Right lobe of liver (tissue), 6 donors: Measurements from ENCODE around the gene WIF1. TPM values are rescaled to one million over a fixed set of nuclear protein-coding genes. Genes with fewer than 3 reads are reported as not detected.

Experiments used
- ATAC-seq, 4 donors: fragments of 200-7000 bp; cut with Tn5 transposase; one replicate each; pipeline ENCODE4 v1.9.1; 2020; ENCODE audit warnings: mild to moderate bottlenecking in 4 of 4, moderate library complexity in 4 of 4
- DNase-seq, 3 donors: peaks; one replicate each; pipeline ENCODE4 v3.0.0-alpha.2; 2020
- H3K27ac ChIP-seq, 3 donors: fragments of 200-600 bp; one replicate each; pipeline ENCODE4 v1.8.0; 2022
- H3K27me3 ChIP-seq, 2 donors: fragments of 200-600 bp; one replicate each; pipeline ENCODE4 v1.8.0; 2022
- H3K36me3 ChIP-seq, 4 donors: fragments of 200-600 bp; sonication (generic) in 1 of 4; one replicate each; pipeline versions ENCODE4 v1.5.1 to v1.8.0; 2017 to 2022; ENCODE audit warnings: control low read depth in 1 of 4
- H3K4me1 ChIP-seq, 4 donors: fragments of 200-600 bp; sonication (generic) in 1 of 4; one replicate each; pipeline versions ENCODE4 v1.5.1 to v1.8.0; 2017 to 2022; ENCODE audit warnings: control low read depth in 1 of 4
- H3K4me3 ChIP-seq, 3 donors: fragments of 200-600 bp; one replicate each; pipeline ENCODE4 v1.8.0; 2022
- H3K9me3 ChIP-seq, 4 donors: fragments of 200-600 bp; sonication (generic) in 1 of 4; one replicate each; pipeline versions ENCODE4 v1.5.1 to v1.8.0; 2017 to 2022; ENCODE audit warnings: control low read depth in 1 of 4
- CTCF ChIP-seq, 4 donors: fragments of 200-600 bp in 3 of 4; fragments of 450-650 bp in 1 of 4; IDR thresholded peaks; one replicate each; pipeline versions ENCODE4 v1.5.1 to v1.8.0; 2016 to 2022; ENCODE audit warnings: antibody characterized with exemption in 4 of 4, mild to moderate bottlenecking in 2 of 4
- POLR2A ChIP-seq: fragments of 450-650 bp; IDR thresholded peaks from one replicate; pipeline ENCODE4 v1.6.1; 2017; ENCODE audit warnings: antibody characterized with exemption, mild to moderate bottlenecking
- WGBS: methylation state at CpG from one replicate; pipeline ENCODE4 v1.1.6; 2018; ENCODE audit warnings: low coverage, low lambda C conversion rate; ENCODE audit not compliant: insufficient coverage; ENCODE audit errors: missing lambda C conversion rate; 5-methylcytosine and 5-hydroxymethylcytosine counted together
- intact Hi-C, 2 donors: fragments of 100-400 bp; cut with DNase I; formaldehyde crosslinking; loops; one replicate each; pipeline versions ENCODE4 v1.11.2 to v1.14.1; 2022
- total RNA-seq, 6 experiments: library from RNA; depleted of rRNA in 2 of 6; stranded (reverse); fragments of >200 nt in 2 of 6; fragmentation: NEBNext Ultra II Directional in 3 of 6; extraction: Animal tissue kit (Norgen Biotek cat#: 25700) in 3 of 6; gene quantifications; one replicate each; pipeline versions ENCODE4 v1.1.0 to v1.2.4, GENCODE V29; 2016 to 2023
- donor health status: DM: no; HTN: yes; CAD: no.
- donor health status: DM: no; HTN: no; CAD: no.
- donor health status: DM: no; HTN: no; CAD: no.
- donor health status: DM: no; HTN: yes; CAD: no.
- donor health status: DM: no; HTN: yes; CAD: no.

The WIF1 gene
- total RNA-seq, 6 experiments from 2014 or later, result not detected

DNA sequence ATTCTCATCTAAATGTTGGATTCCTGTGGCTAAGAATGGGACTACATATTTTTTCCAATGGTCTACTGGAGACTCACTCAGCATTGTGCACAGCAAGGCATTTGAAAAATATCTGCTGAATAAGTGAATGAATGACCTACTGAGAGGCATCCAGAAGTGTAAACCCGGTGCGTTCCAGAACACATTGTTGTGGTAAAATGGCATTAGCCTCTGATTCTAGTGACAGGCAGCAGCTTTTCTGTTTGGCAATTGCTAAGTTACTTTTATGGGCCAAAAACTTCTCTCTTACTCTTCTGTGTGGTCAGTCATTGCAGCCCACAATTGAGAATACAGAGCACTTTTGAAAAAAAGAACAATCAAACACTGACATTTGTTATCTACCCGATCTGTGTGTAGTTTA is 36.5 kb downstream of the WIF1 start:
- no peaks in the 10 kb centered on the region for H3K4me1 ChIP-seq
- intact Hi-C loops, result no loop called here
- no peaks in the 10 kb centered on the region for H3K27me3 ChIP-seq
- WGBS, result 70% methylated on average over 3 of the region's 3 CpGs
- TF ChIP-seq POLR2A, result no peak
- TF ChIP-seq CTCF (IDR thresholded peaks at IDR 0.05), result no peak
- ATAC-seq (no peak), DNase-seq (no peak)
- no peaks in the 10 kb centered on the region for H3K9me3 ChIP-seq
- no peaks in the 10 kb centered on the region for H3K36me3 ChIP-seq
- H3K27ac ChIP-seq, result no peak overlapping the region
- no peak overlapping the region for H3K4me3 ChIP-seq

- Histone ChIP-seq H3K36me3 (no peaks in the 10 kb centered on the region), H3K4me1 (no peaks in the 10 kb centered on the region), H3K9me3 (no peaks in the 10 kb centered on the region), H3K27me3 (no peaks in the 10 kb centered on the region), H3K27ac (no peak overlapping the region), H3K4me3 (no peak overlapping the region)
- intact Hi-C loops, result no loop called here
- DNase-seq, result no peak
- TF ChIP-seq POLR2A (no peak), CTCF (IDR thresholded peaks at IDR 0.05) (no peak)
- no peak for ATAC-seq
- 76% methylated on average over 2 of the region's 2 CpGs for WGBS
These were observed 37.5 kb downstream of the WIF1 start for GRCh38 chr12:65083581-65083980.

DNA sequence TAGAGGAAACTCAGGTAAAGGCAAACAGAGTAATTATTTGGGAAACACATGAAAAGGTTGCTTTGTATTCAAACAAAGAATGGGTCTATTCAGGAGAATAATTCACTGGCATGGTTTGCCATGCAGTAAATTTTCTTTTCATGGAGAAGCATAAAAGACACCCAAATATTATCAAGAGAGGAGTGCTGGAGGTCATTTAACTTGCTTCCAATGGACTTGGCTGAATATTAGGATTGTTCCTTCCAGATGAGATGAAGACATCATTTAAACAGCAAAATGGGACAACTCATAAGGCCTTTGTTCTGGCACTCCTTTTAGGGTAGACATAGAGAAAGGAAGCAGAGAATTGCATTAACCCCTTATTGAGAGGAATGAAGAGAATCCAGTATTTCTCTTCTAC is 38.7 kb downstream of the WIF1 start:
- H3K9me3 ChIP-seq, result no peaks in the 10 kb centered on the region
- H3K36me3 ChIP-seq, result no peaks in the 10 kb centered on the region
- H3K4me3 ChIP-seq, result no peak overlapping the region
- no peaks in the 10 kb centered on the region for H3K4me1 ChIP-seq
- intact Hi-C loops, result no loop called here
- ATAC-seq (no peak), DNase-seq (no peak)
- H3K27me3 ChIP-seq, result no peaks in the 10 kb centered on the region
- no peak overlapping the region for H3K27ac ChIP-seq
- no peak for TF ChIP-seq POLR2A

- DNase-seq (no peak), ATAC-seq (no peak)
- Histone ChIP-seq H3K4me3 (no peak overlapping the region), H3K4me1 (no peaks in the 10 kb centered on the region), H3K36me3 (no peaks in the 10 kb centered on the region), H3K27ac (no peak overlapping the region), H3K27me3 (no peaks in the 10 kb centered on the region), H3K9me3 (no peaks in the 10 kb centered on the region)
- TF ChIP-seq POLR2A (no peak), CTCF (IDR thresholded peaks at IDR 0.05) (no peak)
- intact Hi-C loops, result no loop called here
- 10% methylated on average over 1 of the region's 1 CpG for WGBS
These were observed 39.6 kb downstream of the WIF1 start for GRCh38 chr12:65081496-65081895.

GRCh38 chr12:65074932-65075331 is 46.2 kb downstream of the WIF1 start:
- no peak for DNase-seq
- no peak for TF ChIP-seq POLR2A
- TF ChIP-seq CTCF (IDR thresholded peaks at IDR 0.05), result no peak
- 36% methylated on average over 6 of the region's 6 CpGs for WGBS
- Histone ChIP-seq H3K4me3 (no peak overlapping the region), H3K9me3 (no peaks in the 10 kb centered on the region), H3K27me3 (no peaks in the 10 kb centered on the region), H3K27ac (no peak overlapping the region), H3K36me3 (no peaks in the 10 kb centered on the region), H3K4me1 (no peaks in the 10 kb centered on the region)
- no peak for ATAC-seq
- intact Hi-C loops, result no loop called here
